GM12875 (cell line): ENCODE data around the gene NSF.

ENCODE experiments used
- H3K4me3 ChIP-seq: one replicate; pipeline ENCODE4 v1.5.1; 2011; ENCODE audit warnings: low read depth, low read length, control low read depth
- TF ChIP-seq, protein P1 (sequence below): IDR thresholded peaks from 2 replicates; pipeline ENCODE4 v1.5.1; 2011; ENCODE audit warnings: low read depth, mild to moderate bottlenecking, control low read depth, inconsistent platforms, low read length, moderate library complexity, borderline replicate concordance; ENCODE audit not compliant: insufficient read depth

Gene NSF

DNA sequence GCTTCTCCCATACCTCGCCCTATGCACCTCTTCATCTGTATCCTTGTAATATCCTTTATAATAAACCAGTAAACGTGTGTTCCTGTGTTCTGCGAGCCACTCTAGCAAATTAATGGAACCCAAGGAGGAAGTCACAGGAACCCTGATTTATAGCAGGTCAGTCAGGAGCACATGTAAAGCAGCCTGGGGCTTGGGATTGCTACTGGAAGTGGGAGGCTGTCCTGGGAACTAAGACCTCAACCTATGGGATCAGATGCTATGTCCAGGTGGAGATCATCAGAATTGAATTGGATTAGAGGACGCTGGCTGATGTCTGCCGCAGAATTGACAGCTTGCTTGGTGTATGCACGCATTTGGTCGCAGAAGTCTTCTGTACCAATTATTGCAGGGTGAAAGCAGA is 212.3 kb downstream of the NSF start:
- TF ChIP-seq, protein P1, sequence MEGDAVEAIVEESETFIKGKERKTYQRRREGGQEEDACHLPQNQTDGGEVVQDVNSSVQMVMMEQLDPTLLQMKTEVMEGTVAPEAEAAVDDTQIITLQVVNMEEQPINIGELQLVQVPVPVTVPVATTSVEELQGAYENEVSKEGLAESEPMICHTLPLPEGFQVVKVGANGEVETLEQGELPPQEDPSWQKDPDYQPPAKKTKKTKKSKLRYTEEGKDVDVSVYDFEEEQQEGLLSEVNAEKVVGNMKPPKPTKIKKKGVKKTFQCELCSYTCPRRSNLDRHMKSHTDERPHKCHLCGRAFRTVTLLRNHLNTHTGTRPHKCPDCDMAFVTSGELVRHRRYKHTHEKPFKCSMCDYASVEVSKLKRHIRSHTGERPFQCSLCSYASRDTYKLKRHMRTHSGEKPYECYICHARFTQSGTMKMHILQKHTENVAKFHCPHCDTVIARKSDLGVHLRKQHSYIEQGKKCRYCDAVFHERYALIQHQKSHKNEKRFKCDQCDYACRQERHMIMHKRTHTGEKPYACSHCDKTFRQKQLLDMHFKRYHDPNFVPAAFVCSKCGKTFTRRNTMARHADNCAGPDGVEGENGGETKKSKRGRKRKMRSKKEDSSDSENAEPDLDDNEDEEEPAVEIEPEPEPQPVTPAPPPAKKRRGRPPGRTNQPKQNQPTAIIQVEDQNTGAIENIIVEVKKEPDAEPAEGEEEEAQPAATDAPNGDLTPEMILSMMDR = no peak
- no peak overlapping the region for H3K4me3 ChIP-seq

DNA sequence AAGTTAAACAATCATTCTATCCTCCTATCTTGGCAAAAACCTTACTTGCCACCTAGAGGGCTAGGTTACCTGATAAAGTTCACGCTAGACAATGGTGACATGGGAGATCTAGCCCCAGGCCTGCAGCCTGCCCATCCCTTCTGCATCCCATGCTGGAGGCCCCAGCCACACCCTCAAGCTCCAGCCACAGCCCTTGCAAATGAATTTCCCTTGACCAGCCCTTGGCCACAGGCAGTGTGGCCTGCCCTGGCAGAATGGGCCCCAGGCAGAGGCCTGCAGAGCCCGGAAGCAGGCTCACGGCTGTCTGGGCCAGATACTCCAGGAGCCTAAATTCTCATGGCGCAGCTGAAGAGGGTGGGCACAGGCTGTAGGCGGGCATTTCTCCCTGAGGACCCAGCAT is 213.1 kb downstream of the NSF start:
- H3K4me3 ChIP-seq = no peak overlapping the region
- TF ChIP-seq, protein P1 = no peak

DNA sequence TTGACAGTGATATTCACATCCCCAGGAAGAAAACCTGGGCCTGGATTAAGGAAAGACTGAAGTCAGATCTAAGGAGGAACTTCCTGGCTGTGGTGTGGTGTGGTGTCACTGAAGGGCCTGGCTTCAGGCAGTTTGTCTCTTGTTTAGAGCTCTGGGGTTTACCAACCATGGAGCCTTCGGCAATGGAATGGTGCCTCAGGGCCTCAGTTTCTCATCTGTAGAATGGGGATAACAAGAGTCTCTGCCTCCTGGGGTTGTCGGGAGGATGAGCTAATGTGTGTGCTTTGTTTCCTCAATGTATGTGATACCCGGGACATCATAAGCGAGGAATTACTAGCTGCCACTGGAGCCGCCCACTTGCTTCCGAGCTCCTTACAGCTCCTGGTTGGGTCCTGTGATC is 215.3 kb downstream of the NSF start:
- TF ChIP-seq, protein P1 = no peak
- no peak overlapping the region for H3K4me3 ChIP-seq
